HepG2 (cell line): ENCODE results near the gene CSNK1G1. TPM values are rescaled to one million over a fixed set of nuclear protein-coding genes. Genes with fewer than 3 reads are reported as not detected.

Experiments
- ATAC-seq: fragments of 200-7000 bp; cut with Tn5 transposase; 3 replicates; pipeline ENCODE4 v1.9.1; 2020; ENCODE audit warnings: mild to moderate bottlenecking, moderate library complexity
- BruUV-seq: library from RNA; stranded (reverse); fragments of 400-500 nt; replicated peaks from 2 replicates; lab custom pipeline; 2021; lab: Mats Ljungman, UMichigan
- CTCF ChIA-PET: fragments of 300-600 bp; formaldehyde crosslinking; extraction: SDS; loops from one replicate; lab custom pipeline; 2021; ENCODE audit warnings: low total read pairs, inconsistent platforms, low intra/inter-chr PET ratio; lab: Yijun Ruan, JAX
- POLR2A ChIA-PET: fragments of 350-600 bp; sonication (Branson Sonifier 250); formaldehyde crosslinking; loops from one replicate; lab custom pipeline; 2020; ENCODE audit warnings: antibody characterized with exemption, inconsistent platforms; lab: Yijun Ruan, JAX
- DNase-seq: peaks from one replicate; pipeline ENCODE4 v3.0.0-alpha.2; 2015; ENCODE audit warnings: low spot score
- FAIRE-seq: peaks from 3 replicates; lab custom pipeline; 2011; peaks lifted over from hg19 to GRCh38; lab: Jason Lieb, UNC
- H2AFZ ChIP-seq: one replicate; pipeline ENCODE4 v1.6.1; 2011; ENCODE audit warnings: low read length, inconsistent platforms
- H3K27ac ChIP-seq: fragments of 300-600 bp; 3 replicates; pipeline ENCODE4 v1.8.0; 2011; ENCODE audit warnings: mixed run types, mild to moderate bottlenecking, mixed read lengths, low read length, inconsistent platforms; ENCODE audit not compliant: insufficient read depth; ENCODE audit errors: extremely low read length
- H3K27me3 ChIP-seq, 2 experiments: fragments of 200-600 bp in 1 of 2; 2 replicates in 1 of 2; 3 replicates in 1 of 2; pipeline versions ENCODE4 v1.6.0 to v1.8.0; 2011; ENCODE audit warnings: low read length in 2 of 2, mild to moderate bottlenecking in 2 of 2, moderate library complexity in 2 of 2, inconsistent platforms in 1 of 2; ENCODE audit not compliant: insufficient read depth in 2 of 2, control insufficient read depth in 1 of 2
- H3K36me3 ChIP-seq, 2 experiments: fragments of 200-600 bp in 1 of 2; replicated peaks in 1 of 2; 2 replicates in 1 of 2; 3 replicates in 1 of 2; pipeline versions ENCODE4 v1.5.1 to v1.8.0; 2011; ENCODE audit warnings: low read length in 2 of 2, inconsistent platforms in 1 of 2; ENCODE audit not compliant: insufficient read depth in 2 of 2, control insufficient read depth in 1 of 2
- H3K4me1 ChIP-seq: 2 replicates; pipeline ENCODE4 v1.5.1; 2012; ENCODE audit warnings: low read length, inconsistent platforms; ENCODE audit not compliant: insufficient read depth
- H3K4me2 ChIP-seq: 2 replicates; pipeline ENCODE4 v1.6.0; 2011; ENCODE audit warnings: low read depth, low read length, inconsistent platforms
- H3K4me3 ChIP-seq, 3 experiments: fragments of 200-600 bp in 1 of 3; sonication (generic), shearing (Covaris generic) in 1 of 3; replicated peaks in 1 of 3; 2 replicates each; pipeline ENCODE4 v1.5.1; 2011 to 2016; ENCODE audit warnings: low read length in 3 of 3, inconsistent platforms in 2 of 3, low read depth in 2 of 3, mild to moderate bottlenecking in 2 of 3, control low read depth in 1 of 3, mixed read lengths in 1 of 3; ENCODE audit not compliant: insufficient read depth in 1 of 3
- H3K79me2 ChIP-seq: one replicate; pipeline ENCODE4 v1.6.1; 2011; ENCODE audit warnings: low read length, inconsistent platforms; ENCODE audit not compliant: insufficient read depth
- H3K9ac ChIP-seq: 2 replicates; pipeline ENCODE4 v1.6.0; 2011; ENCODE audit warnings: mild to moderate bottlenecking, low read depth, low read length, inconsistent platforms; ENCODE audit not compliant: insufficient read depth
- H3K9me3 ChIP-seq: 2 replicates; pipeline ENCODE4 v1.5.1; 2012; ENCODE audit warnings: mild to moderate bottlenecking, low read length
- H4K20me1 ChIP-seq: 2 replicates; pipeline ENCODE4 v1.6.0; 2011; ENCODE audit warnings: inconsistent platforms, mild to moderate bottlenecking, low read length, moderate library complexity; ENCODE audit not compliant: insufficient read depth
- ELF1 ChIP-seq: sonication (generic); formaldehyde crosslinking; IDR thresholded peaks from 2 replicates; pipeline ENCODE4 v1.4.0; 2020; ENCODE audit warnings: missing genetic modification reagents
- HNRNPK ChIP-seq: fragments of 200-400 bp; formaldehyde crosslinking; IDR thresholded peaks from 2 replicates; pipeline ENCODE4 v1.6.1; 2018; ENCODE audit warnings: low read length, low read depth, moderate library complexity, mild to moderate bottlenecking; ENCODE audit not compliant: poor library complexity, severe bottlenecking
- IKZF1 ChIP-seq: fragments of 450-650 bp; IDR thresholded peaks from 2 replicates; pipeline ENCODE4 v1.7.1; 2016
- MAFK ChIP-seq, 2 experiments: IDR thresholded peaks in 1 of 2; conservative IDR thresholded peaks in 1 of 2; 2 replicates each; pipeline ENCODE4 v1.6.1; 2011; ENCODE audit warnings: improper control_type of control experiment in 2 of 2, low read length in 2 of 2
- PRMT3 ChIP-seq: sonication (generic); formaldehyde crosslinking; IDR thresholded peaks from 2 replicates; pipeline ENCODE4 v1.8.1; 2022; ENCODE audit warnings: low read depth, mild to moderate bottlenecking, moderate library complexity, missing genetic modification reagents, borderline replicate concordance
- RFXANK ChIP-seq: IDR thresholded peaks from 2 replicates; pipeline ENCODE4 v1.6.1; 2016
- TEAD2 ChIP-seq: sonication (generic); formaldehyde crosslinking; IDR thresholded peaks from 2 replicates; pipeline ENCODE4 v1.9.0; 2021; ENCODE audit warnings: missing genetic modification reagents
- ZBTB44 ChIP-seq: sonication (generic); formaldehyde crosslinking; IDR thresholded peaks from 2 replicates; pipeline ENCODE4 v1.4.0; 2020; ENCODE audit warnings: missing genetic modification reagents
- ZNF329 ChIP-seq: sonication (generic); formaldehyde crosslinking; IDR thresholded peaks from 2 replicates; pipeline ENCODE4 v1.9.0; 2021; ENCODE audit warnings: low read depth, mild to moderate bottlenecking, missing genetic modification reagents
- ZNF33B ChIP-seq: sonication (generic); formaldehyde crosslinking; IDR thresholded peaks from 2 replicates; pipeline ENCODE4 v1.5.1; 2020; ENCODE audit warnings: mild to moderate bottlenecking, missing genetic modification reagents
- WGBS: methylation state at CpG from one replicate; pipeline ENCODE4 v1.1.6; 2017; ENCODE audit warnings: low lambda C conversion rate; 5-methylcytosine and 5-hydroxymethylcytosine counted together
- in situ Hi-C: cut with HindIII; loops from 2 replicates; pipeline ENCODE4 v1.10.0; 2017; ENCODE audit warnings: low pct_unique_long_range_greater_than_20kb; ENCODE audit not compliant: extremely low pct_ligation_motif_present
- intact Hi-C: fragments of 100-400 bp; cut with micrococcal nuclease; formaldehyde crosslinking; loops from one replicate; pipeline ENCODE4 v1.10.0; 2022; ENCODE audit not compliant: unreplicated experiment
- polyA plus RNA-seq, 8 experiments: library from polyadenylated mRNA; depleted of rRNA in 3 of 8; stranded (reverse) in 7 of 8; unstranded in 1 of 8; fragments of >200 nt; fragmentation: Illumina TruSeq in 4 of 8; extraction: Trizol in 4 of 8; gene quantifications; 2 replicates each; pipeline versions ENCODE4 v1.2.1 to v1.2.3, GENCODE V29; 2011 to 2016; ENCODE audit warnings: low read depth in 4 of 8, missing spikeins in 1 of 8, mixed read lengths in 1 of 8; ENCODE audit not compliant: insufficient read depth in 1 of 8
- total RNA-seq, 5 experiments: library from RNA; depleted of rRNA; stranded (reverse); fragments of >200 nt; fragmentation: Illumina TruSeq; extraction: Trizol; gene quantifications; 2 replicates each; pipeline ENCODE4 v1.2.3, GENCODE V29; 2016; ENCODE audit warnings: low read depth in 1 of 5
- TF ChIP-seq, protein P1 (sequence below): IDR thresholded peaks from 2 replicates; pipeline ENCODE4 v1.6.1; 2018; ENCODE audit warnings: missing genetic modification reagents, mild to moderate bottlenecking, missing compliant biosample characterization
- TF ChIP-seq, protein P2 (sequence below): sonication (generic); formaldehyde crosslinking; IDR thresholded peaks from 2 replicates; pipeline ENCODE4 v1.9.0; 2021; ENCODE audit warnings: missing genetic modification reagents, borderline replicate concordance

CSNK1G1 gene
- total and polyA plus RNA-seq, 2 of the 13 experiments (the other 11 are each of a cell fraction or from before 2014, with no cell fraction given) = 8.5 to 12.6 TPM

DNA sequence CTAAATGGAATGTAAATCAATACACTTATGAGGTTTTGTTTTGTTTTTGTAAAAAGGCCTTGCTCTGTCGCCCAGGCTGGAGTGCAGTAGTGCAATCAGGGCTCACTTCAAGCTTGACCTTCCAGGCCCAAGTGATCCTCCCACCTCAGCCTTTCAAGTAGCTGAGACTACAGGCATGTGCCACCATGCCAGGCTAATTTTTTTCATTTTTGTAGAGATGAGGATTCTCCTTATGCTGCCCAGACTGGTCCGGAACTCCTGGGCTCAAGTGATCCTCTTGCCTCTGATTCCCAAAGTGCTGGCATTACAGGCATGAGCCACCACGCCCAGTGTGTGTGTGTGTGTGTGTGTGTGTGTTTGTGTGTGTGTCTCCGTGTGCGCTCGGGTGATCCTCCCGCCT lies 30.3 kb upstream of the CSNK1G1 start:
- Histone ChIP-seq H3K79me2 (peaks cover 14% of the 10 kb centered on the region), H3K27me3 (no peaks in the 10 kb centered on the region; a peak in 1 of 5 replicates), H3K9me3 (no peaks in the 10 kb centered on the region), H3K36me3 (no peaks in the 10 kb centered on the region), H3K27ac (no peak overlapping the region)
- ATAC-seq = no peak
- BruUV-seq = no TSS peak
- POLR2A ChIA-PET = interaction anchor here (0.6 to 2.3 kb wide), 2 partner anchors 15 to 31 kb away, joined by 3 to 12 read pairs; partner anchors contain the start of gene CSNK1G1
- intact Hi-C loops = loop anchor here (2.0 kb wide), 1 partner anchor 221 kb away; no protein-coding TSS in a partner anchor
- CTCF ChIA-PET = no interaction called here
- no peak for TF ChIP-seq IKZF1
- TF ChIP-seq PRMT3 (CRISPR knock-in tag) = no peak
- no peak for TF ChIP-seq ZBTB44 (CRISPR knock-in tag)
- TF ChIP-seq ELF1 (CRISPR knock-in tag) = no peak
- TF ChIP-seq, all 625 proteins: peak for 0
- Histone ChIP-seq H3K9ac (no peak overlapping the region), H3K4me2 (no peak overlapping the region), H4K20me1 (no peaks in the 10 kb centered on the region), H3K4me3 (no peak overlapping the region), H2AFZ (no peak overlapping the region), H3K4me1 (peaks cover 29% of the 10 kb centered on the region)
- FAIRE-seq = no peak
- no peak for DNase-seq
- in situ Hi-C loops = no loop called here
- 91% methylated on average over 7 of the region's 7 CpGs for WGBS

- FAIRE-seq (no peak), DNase-seq (no peak), ATAC-seq (no peak)
- Histone ChIP-seq H4K20me1 (no peaks in the 10 kb centered on the region), H3K4me1 (peaks cover 40% of the 10 kb centered on the region), H3K4me2 (no peak overlapping the region), H3K27me3 (no peaks in the 10 kb centered on the region; a peak in 1 of 5 replicates), H3K79me2 (peaks cover 28% of the 10 kb centered on the region), H3K9ac (no peak overlapping the region), H3K4me3 (no peak overlapping the region), H3K27ac (no peak overlapping the region), H2AFZ (no peak overlapping the region), H3K36me3 (no peaks in the 10 kb centered on the region), H3K9me3 (no peaks in the 10 kb centered on the region)
- intact Hi-C loops (no loop called here), in situ Hi-C loops (no loop called here)
- POLR2A ChIA-PET = no interaction called here
- CTCF ChIA-PET = no interaction called here
- 76% methylated on average over 2 of the region's 2 CpGs for WGBS
- no TSS peak for BruUV-seq
- TF ChIP-seq MAFK (conservative IDR thresholded peaks at IDR 0.05 in 1 of 2, IDR thresholded peaks at IDR 0.05 in 1 of 2; ENCODE audit: low read length in 2 of 2) (peak; percentile 31 to 65), HNRNPK (no peak), ZNF329 (CRISPR knock-in tag) (no peak), ELF1 (CRISPR knock-in tag) (no peak), ZNF33B (CRISPR knock-in tag) (no peak), TEAD2 (CRISPR knock-in tag) (no peak), RFXANK (CRISPR knock-in tag) (no peak)
- TF ChIP-seq, protein P1, sequence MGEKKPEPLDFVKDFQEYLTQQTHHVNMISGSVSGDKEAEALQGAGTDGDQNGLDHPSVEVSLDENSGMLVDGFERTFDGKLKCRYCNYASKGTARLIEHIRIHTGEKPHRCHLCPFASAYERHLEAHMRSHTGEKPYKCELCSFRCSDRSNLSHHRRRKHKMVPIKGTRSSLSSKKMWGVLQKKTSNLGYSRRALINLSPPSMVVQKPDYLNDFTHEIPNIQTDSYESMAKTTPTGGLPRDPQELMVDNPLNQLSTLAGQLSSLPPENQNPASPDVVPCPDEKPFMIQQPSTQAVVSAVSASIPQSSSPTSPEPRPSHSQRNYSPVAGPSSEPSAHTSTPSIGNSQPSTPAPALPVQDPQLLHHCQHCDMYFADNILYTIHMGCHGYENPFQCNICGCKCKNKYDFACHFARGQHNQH (CRISPR knock-in tag) = no peak
- TF ChIP-seq, protein P2, sequence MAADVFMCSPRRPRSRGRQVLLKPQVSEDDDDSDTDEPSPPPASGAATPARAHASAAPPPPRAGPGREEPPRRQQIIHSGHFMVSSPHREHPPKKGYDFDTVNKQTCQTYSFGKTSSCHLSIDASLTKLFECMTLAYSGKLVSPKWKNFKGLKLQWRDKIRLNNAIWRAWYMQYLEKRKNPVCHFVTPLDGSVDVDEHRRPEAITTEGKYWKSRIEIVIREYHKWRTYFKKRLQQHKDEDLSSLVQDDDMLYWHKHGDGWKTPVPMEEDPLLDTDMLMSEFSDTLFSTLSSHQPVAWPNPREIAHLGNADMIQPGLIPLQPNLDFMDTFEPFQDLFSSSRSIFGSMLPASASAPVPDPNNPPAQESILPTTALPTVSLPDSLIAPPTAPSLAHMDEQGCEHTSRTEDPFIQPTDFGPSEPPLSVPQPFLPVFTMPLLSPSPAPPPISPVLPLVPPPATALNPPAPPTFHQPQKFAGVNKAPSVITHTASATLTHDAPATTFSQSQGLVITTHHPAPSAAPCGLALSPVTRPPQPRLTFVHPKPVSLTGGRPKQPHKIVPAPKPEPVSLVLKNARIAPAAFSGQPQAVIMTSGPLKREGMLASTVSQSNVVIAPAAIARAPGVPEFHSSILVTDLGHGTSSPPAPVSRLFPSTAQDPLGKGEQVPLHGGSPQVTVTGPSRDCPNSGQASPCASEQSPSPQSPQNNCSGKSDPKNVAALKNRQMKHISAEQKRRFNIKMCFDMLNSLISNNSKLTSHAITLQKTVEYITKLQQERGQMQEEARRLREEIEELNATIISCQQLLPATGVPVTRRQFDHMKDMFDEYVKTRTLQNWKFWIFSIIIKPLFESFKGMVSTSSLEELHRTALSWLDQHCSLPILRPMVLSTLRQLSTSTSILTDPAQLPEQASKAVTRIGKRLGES = no peak
Measured at GRCh38 chr15:64383760-64384159, 27.8 kb upstream of the CSNK1G1 start.
